ENCODE data around the gene KRTAP5-9. TPM values are rescaled to one million over a fixed set of nuclear protein-coding genes. Genes with fewer than 3 reads are reported as not detected.

The KRTAP5-9 gene, protein sequence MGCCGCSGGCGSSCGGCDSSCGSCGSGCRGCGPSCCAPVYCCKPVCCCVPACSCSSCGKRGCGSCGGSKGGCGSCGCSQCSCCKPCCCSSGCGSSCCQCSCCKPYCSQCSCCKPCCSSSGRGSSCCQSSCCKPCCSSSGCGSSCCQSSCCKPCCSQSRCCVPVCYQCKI
- not detected in 2 replicates for total RNA-seq (2011; cell fraction: chromatin; rRNA removed; ENCODE audit: low replicate concordance)
- total RNA-seq (2011; cell fraction: nucleolus; rRNA removed), result not detected in 2 replicates
- not detected in 2 replicates for total RNA-seq (2011; cell fraction: nucleoplasm; rRNA removed)
- not detected in 2 replicates for total RNA-seq (2014; rRNA removed)
- not detected in 2 replicates for total RNA-seq (2014; rRNA removed; fragmentation: Illumina TruSeq; extraction: Trizol)
- total RNA-seq (2015; rRNA removed; fragmentation: Illumina TruSeq; extraction: Trizol), result not detected in 2 replicates
- total RNA-seq (2021), result not detected in 2 replicates
- polyA plus RNA-seq (2011; rRNA removed), result not detected in 2 replicates
- not detected in 2 replicates for polyA plus RNA-seq (2011; cell fraction: cytosol; rRNA removed)
- 0.16 and 0.22 TPM in 2 replicates for polyA plus RNA-seq (2011; cell fraction: nucleus; rRNA removed)
- 0.08 TPM in 1 of 2 replicates, not detected in the other for polyA plus RNA-seq (2012)
- not detected in 2 replicates for polyA plus RNA-seq (2014; fragmentation: Illumina TruSeq; extraction: Trizol)
- not detected for polyA plus RNA-seq (2014; fragmentation: Nextera tagmentation; extraction: Ambion mirVana)
- polyA plus RNA-seq (2014; rRNA removed), result not detected in 2 replicates
- not detected in 2 replicates for polyA minus RNA-seq (2011; rRNA and poly(A)+ RNA removed)
- not detected in 2 replicates for polyA minus RNA-seq (2011; cell fraction: cytosol; rRNA and poly(A)+ RNA removed)
- not detected in 2 replicates for polyA minus RNA-seq (2011; cell fraction: nucleus; rRNA and poly(A)+ RNA removed)
- percentile 13 among the genes with signal in this experiment for Bru-seq, nascent RNA
- BruChase-seq, experiment 1, labeled RNA remaining after a 2-hour chase, result percentile 12 among the genes with signal in this experiment
- percentile 24 among the genes with signal in this experiment for BruChase-seq, experiment 2, labeled RNA remaining after a 6-hour chase
- long read RNA-seq, experiment 1, result 0 reads
- long read RNA-seq, experiment 2, result 0 reads
- long read RNA-seq, experiment 3, result 0 reads

DNA sequence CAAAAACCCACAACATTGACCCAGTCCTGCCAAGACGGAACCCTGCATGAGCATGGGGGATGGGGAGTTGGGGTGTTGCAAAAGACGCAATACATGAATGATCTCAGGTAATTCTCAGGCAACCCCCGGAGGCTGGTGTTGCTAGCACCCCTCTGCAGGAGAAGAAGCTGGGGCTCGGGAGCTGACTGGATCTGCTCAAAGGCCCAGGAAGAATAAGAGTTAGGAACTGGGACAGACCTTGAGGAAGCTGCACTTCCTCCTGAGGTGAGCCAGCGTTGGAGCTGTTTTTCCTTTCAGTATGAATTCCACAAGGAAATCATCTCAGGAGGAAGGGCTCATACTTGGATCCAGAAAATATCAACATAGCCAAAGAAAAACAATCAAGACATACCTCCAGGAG, at the start of gene KRTAP5-9:
Gene KRTAP5-9 (plus strand): TSS at position 301 of the 400 bp plus-strand sequence. CDS start 238 bp downstream, outside the sequence.
- Histone ChIP-seq H4K20me1 (replicated peaks; ENCODE audit: control insufficient read depth, insufficient read depth, low read length) (no peaks in the 10 kb centered on the region), H3K79me2 (ENCODE audit: control insufficient read depth, insufficient read depth, low read length) (no peaks in the 10 kb centered on the region), H3K9me3 (replicated peaks; ENCODE audit: control insufficient read depth, insufficient read depth, low read depth, low read length) (no peaks in the 10 kb centered on the region), H3K27ac (ENCODE audit: extremely low read depth, low read depth, low read length) (no peak within 1 kb of the TSS), H3K4me1 (replicated peaks in 1 of 2; ENCODE audit: control insufficient read depth in 2 of 2, insufficient read depth in 2 of 2, low read length in 2 of 2) (peaks cover 0 to 4% of the 10 kb centered on the region in 2 experiments; a peak in 1 of 5 replicates), H2AFZ (ENCODE audit: low read depth, low read length) (no peak within 1 kb of the TSS), H3K4me2 (ENCODE audit: insufficient read depth, low read length) (no peak within 1 kb of the TSS), H3K36me3 (ENCODE audit: control insufficient read depth, insufficient read depth, low read length) (no peaks in the 10 kb centered on the region), H3K9ac (ENCODE audit: insufficient read depth in 1 of 2, low read depth in 2 of 2, low read length in 2 of 2) (no peak within 1 kb of the TSS), H3K9me1 (ENCODE audit: control insufficient read depth, insufficient read depth, low read length) (no peaks in the 10 kb centered on the region), H3K4me3 (no peak within 1 kb of the TSS), H3K27me3 (ENCODE audit: control insufficient read depth in 2 of 2, insufficient read depth in 2 of 2, low read length in 2 of 2) (peaks cover 27 to 60% of the 10 kb centered on the region in 2 experiments)
- no TSS peak for BruUV-seq (replicated peaks)
- POLR2A ChIA-PET, result no interaction called here
- WGBS (ENCODE audit: insufficient coverage, low coverage, missing lambda C conversion rate), result 0% methylated on average over 5 of the region's 5 CpGs
- in situ Hi-C loops (cut with MboI), result no loop called here
- no peak for DNase-seq (ENCODE audit: extremely low read depth in 1 of 4, low spot score in 3 of 4)
- CTCF ChIA-PET (ENCODE audit: low intra/inter-chr PET ratio), result no interaction called here
- intact Hi-C loops (cut with micrococcal nuclease), result no loop called here
- FAIRE-seq, result no peak
- no peak for ATAC-seq
- TF ChIP-seq, protein P1, sequence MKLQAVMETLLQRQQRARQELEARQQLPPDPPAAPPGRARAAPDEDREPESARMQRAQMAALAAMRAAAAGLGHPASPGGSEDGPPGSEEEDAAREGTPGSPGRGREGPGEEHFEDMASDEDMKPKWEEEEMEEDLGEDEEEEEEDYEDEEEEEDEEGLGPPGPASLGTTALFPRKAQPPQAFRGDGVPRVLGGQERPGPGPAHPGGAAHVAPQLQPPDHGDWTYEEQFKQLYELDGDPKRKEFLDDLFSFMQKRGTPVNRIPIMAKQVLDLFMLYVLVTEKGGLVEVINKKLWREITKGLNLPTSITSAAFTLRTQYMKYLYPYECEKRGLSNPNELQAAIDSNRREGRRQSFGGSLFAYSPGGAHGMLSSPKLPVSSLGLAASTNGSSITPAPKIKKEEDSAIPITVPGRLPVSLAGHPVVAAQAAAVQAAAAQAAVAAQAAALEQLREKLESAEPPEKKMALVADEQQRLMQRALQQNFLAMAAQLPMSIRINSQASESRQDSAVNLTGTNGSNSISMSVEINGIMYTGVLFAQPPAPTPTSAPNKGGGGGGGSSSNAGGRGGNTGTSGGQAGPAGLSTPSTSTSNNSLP (IDR thresholded peaks at IDR 0.05; ENCODE audit: borderline replicate concordance, low read depth, low read length), result no peak
- no peak for TF ChIP-seq BCL6 (CRISPR knock-in tag; IDR thresholded peaks at IDR 0.05)
- TF ChIP-seq, protein P2, sequence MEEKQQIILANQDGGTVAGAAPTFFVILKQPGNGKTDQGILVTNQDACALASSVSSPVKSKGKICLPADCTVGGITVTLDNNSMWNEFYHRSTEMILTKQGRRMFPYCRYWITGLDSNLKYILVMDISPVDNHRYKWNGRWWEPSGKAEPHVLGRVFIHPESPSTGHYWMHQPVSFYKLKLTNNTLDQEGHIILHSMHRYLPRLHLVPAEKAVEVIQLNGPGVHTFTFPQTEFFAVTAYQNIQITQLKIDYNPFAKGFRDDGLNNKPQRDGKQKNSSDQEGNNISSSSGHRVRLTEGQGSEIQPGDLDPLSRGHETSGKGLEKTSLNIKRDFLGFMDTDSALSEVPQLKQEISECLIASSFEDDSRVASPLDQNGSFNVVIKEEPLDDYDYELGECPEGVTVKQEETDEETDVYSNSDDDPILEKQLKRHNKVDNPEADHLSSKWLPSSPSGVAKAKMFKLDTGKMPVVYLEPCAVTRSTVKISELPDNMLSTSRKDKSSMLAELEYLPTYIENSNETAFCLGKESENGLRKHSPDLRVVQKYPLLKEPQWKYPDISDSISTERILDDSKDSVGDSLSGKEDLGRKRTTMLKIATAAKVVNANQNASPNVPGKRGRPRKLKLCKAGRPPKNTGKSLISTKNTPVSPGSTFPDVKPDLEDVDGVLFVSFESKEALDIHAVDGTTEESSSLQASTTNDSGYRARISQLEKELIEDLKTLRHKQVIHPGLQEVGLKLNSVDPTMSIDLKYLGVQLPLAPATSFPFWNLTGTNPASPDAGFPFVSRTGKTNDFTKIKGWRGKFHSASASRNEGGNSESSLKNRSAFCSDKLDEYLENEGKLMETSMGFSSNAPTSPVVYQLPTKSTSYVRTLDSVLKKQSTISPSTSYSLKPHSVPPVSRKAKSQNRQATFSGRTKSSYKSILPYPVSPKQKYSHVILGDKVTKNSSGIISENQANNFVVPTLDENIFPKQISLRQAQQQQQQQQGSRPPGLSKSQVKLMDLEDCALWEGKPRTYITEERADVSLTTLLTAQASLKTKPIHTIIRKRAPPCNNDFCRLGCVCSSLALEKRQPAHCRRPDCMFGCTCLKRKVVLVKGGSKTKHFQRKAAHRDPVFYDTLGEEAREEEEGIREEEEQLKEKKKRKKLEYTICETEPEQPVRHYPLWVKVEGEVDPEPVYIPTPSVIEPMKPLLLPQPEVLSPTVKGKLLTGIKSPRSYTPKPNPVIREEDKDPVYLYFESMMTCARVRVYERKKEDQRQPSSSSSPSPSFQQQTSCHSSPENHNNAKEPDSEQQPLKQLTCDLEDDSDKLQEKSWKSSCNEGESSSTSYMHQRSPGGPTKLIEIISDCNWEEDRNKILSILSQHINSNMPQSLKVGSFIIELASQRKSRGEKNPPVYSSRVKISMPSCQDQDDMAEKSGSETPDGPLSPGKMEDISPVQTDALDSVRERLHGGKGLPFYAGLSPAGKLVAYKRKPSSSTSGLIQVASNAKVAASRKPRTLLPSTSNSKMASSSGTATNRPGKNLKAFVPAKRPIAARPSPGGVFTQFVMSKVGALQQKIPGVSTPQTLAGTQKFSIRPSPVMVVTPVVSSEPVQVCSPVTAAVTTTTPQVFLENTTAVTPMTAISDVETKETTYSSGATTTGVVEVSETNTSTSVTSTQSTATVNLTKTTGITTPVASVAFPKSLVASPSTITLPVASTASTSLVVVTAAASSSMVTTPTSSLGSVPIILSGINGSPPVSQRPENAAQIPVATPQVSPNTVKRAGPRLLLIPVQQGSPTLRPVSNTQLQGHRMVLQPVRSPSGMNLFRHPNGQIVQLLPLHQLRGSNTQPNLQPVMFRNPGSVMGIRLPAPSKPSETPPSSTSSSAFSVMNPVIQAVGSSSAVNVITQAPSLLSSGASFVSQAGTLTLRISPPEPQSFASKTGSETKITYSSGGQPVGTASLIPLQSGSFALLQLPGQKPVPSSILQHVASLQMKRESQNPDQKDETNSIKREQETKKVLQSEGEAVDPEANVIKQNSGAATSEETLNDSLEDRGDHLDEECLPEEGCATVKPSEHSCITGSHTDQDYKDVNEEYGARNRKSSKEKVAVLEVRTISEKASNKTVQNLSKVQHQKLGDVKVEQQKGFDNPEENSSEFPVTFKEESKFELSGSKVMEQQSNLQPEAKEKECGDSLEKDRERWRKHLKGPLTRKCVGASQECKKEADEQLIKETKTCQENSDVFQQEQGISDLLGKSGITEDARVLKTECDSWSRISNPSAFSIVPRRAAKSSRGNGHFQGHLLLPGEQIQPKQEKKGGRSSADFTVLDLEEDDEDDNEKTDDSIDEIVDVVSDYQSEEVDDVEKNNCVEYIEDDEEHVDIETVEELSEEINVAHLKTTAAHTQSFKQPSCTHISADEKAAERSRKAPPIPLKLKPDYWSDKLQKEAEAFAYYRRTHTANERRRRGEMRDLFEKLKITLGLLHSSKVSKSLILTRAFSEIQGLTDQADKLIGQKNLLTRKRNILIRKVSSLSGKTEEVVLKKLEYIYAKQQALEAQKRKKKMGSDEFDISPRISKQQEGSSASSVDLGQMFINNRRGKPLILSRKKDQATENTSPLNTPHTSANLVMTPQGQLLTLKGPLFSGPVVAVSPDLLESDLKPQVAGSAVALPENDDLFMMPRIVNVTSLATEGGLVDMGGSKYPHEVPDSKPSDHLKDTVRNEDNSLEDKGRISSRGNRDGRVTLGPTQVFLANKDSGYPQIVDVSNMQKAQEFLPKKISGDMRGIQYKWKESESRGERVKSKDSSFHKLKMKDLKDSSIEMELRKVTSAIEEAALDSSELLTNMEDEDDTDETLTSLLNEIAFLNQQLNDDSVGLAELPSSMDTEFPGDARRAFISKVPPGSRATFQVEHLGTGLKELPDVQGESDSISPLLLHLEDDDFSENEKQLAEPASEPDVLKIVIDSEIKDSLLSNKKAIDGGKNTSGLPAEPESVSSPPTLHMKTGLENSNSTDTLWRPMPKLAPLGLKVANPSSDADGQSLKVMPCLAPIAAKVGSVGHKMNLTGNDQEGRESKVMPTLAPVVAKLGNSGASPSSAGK (IDR thresholded peaks at IDR 0.05), result no peak
